Endothelial cell of umbilical vein (primary cell): ENCODE measurements around the gene SUPT3H.

Experiments
- EZH2 ChIP-seq: IDR thresholded peaks from 2 replicates; pipeline ENCODE4 v1.6.1; 2012; ENCODE audit warnings: borderline replicate concordance, low read depth, mild to moderate bottlenecking, moderate library complexity, low read length, inconsistent platforms; ENCODE audit not compliant: severe bottlenecking
- FOS ChIP-seq: IDR thresholded peaks from 2 replicates; pipeline ENCODE4 v1.6.1; 2011; ENCODE audit warnings: mild to moderate bottlenecking, low read length, moderate library complexity, borderline replicate concordance; ENCODE audit not compliant: insufficient read depth
- GATA2 ChIP-seq: IDR thresholded peaks from 2 replicates; pipeline ENCODE4 v1.7.0; 2011; ENCODE audit warnings: low read depth, mild to moderate bottlenecking, moderate library complexity, mixed read lengths, low read length; ENCODE audit not compliant: insufficient read length, insufficient read depth
- JUN ChIP-seq: IDR thresholded peaks from 2 replicates; pipeline ENCODE4 v1.6.1; 2011; ENCODE audit warnings: borderline replicate concordance, low read depth; ENCODE audit not compliant: insufficient read length, insufficient read depth
- MYC ChIP-seq: IDR thresholded peaks from one replicate; pipeline ENCODE4 v1.6.1; 2011; ENCODE audit warnings: mild to moderate bottlenecking, low read depth, low read length
- POLR2A ChIP-seq: IDR thresholded peaks from 2 replicates; pipeline ENCODE4 v1.6.1; 2012; ENCODE audit warnings: low read depth, mild to moderate bottlenecking, control low read depth, low read length
- POLR2AphosphoS5 ChIP-seq: IDR thresholded peaks from 2 replicates; pipeline ENCODE4 v1.6.1; 2012; ENCODE audit warnings: low read depth, mild to moderate bottlenecking, control low read depth, low read length, moderate library complexity; ENCODE audit not compliant: insufficient read depth
- TF ChIP-seq, protein P1 (sequence below), 2 donors: IDR thresholded peaks; 1 replicate in 1 of 2; 2 replicates in 1 of 2; pipeline ENCODE4 v1.5.1; 2011; ENCODE audit warnings: low read length in 2 of 2, mild to moderate bottlenecking in 2 of 2, moderate library complexity in 2 of 2, control low read depth in 1 of 2, inconsistent platforms in 1 of 2, low read depth in 1 of 2; ENCODE audit not compliant: insufficient read depth in 1 of 2; ENCODE audit errors: extremely low read depth in 1 of 2
- TF ChIP-seq, protein P2 (sequence below): IDR thresholded peaks from 2 replicates; pipeline ENCODE4 v1.6.1; 2011; ENCODE audit not compliant: insufficient read depth, insufficient read length

DNA sequence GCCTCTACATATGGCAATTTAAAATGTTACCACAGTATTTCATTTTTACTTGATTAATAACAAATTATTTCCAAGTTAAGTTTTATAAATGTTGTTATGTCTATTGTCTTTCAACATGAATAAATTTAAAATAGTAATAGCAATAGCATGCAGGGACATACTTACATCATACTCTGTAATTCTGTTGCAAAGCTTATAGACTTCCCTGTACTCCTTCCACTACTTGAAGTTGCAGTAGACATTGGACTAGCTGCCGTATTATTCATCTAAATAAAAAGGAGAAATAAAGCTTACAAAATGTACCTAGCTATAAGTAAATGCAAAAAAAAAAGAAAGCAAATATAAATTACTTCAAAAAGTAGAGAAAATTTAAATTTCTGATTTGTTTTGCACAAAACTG, 12.7 kb downstream of the SUPT3H start:
- TF ChIP-seq, protein P1, sequence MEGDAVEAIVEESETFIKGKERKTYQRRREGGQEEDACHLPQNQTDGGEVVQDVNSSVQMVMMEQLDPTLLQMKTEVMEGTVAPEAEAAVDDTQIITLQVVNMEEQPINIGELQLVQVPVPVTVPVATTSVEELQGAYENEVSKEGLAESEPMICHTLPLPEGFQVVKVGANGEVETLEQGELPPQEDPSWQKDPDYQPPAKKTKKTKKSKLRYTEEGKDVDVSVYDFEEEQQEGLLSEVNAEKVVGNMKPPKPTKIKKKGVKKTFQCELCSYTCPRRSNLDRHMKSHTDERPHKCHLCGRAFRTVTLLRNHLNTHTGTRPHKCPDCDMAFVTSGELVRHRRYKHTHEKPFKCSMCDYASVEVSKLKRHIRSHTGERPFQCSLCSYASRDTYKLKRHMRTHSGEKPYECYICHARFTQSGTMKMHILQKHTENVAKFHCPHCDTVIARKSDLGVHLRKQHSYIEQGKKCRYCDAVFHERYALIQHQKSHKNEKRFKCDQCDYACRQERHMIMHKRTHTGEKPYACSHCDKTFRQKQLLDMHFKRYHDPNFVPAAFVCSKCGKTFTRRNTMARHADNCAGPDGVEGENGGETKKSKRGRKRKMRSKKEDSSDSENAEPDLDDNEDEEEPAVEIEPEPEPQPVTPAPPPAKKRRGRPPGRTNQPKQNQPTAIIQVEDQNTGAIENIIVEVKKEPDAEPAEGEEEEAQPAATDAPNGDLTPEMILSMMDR (IDR thresholded peaks at IDR 0.05; ENCODE audit: extremely low read depth in 1 of 2, insufficient read depth in 1 of 2, low read depth in 1 of 2, low read length in 2 of 2) = no peak
- TF ChIP-seq JUN (no peak), EZH2 (no peak), POLR2A (no peak), POLR2AphosphoS5 (no peak), FOS (no peak), MYC (no peak), GATA2 (no peak)
- TF ChIP-seq, protein P2, sequence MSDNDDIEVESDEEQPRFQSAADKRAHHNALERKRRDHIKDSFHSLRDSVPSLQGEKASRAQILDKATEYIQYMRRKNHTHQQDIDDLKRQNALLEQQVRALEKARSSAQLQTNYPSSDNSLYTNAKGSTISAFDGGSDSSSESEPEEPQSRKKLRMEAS = no peak
